Esophagus (tissue), 2 donors: ENCODE results near the gene SLC22A23. TPM values are rescaled to one million over a fixed set of nuclear protein-coding genes. Genes with fewer than 3 reads are reported as not detected.

Source experiments
- H3K27ac ChIP-seq, 2 donors: one replicate each; pipeline ENCODE4 v1.5.1; 2013; ENCODE audit warnings: low read depth in 2 of 2, mild to moderate bottlenecking in 2 of 2, inconsistent platforms in 1 of 2, low read length in 1 of 2, moderate library complexity in 1 of 2
- H3K27me3 ChIP-seq, 2 donors: one replicate each; pipeline ENCODE4 v1.6.1; 2013; ENCODE audit warnings: low read length in 2 of 2, control low read depth in 1 of 2, mild to moderate bottlenecking in 1 of 2; ENCODE audit not compliant: insufficient read depth in 2 of 2, control insufficient read depth in 1 of 2
- H3K36me3 ChIP-seq, 2 donors: one replicate each; pipeline ENCODE4 v1.6.1; 2013; ENCODE audit warnings: low read length in 1 of 2; ENCODE audit not compliant: control insufficient read depth in 2 of 2, insufficient read depth in 2 of 2
- H3K4me1 ChIP-seq, 2 donors: one replicate each; pipeline ENCODE4 v1.6.1; 2013; ENCODE audit warnings: low read length in 1 of 2; ENCODE audit not compliant: control insufficient read depth in 2 of 2, insufficient read depth in 2 of 2
- H3K4me3 ChIP-seq, 2 donors: one replicate each; pipeline ENCODE4 v1.5.1; 2013; ENCODE audit warnings: low read length in 2 of 2, mild to moderate bottlenecking in 2 of 2, low read depth in 1 of 2, moderate library complexity in 1 of 2
- H3K9me3 ChIP-seq, 2 donors: one replicate each; pipeline ENCODE4 v1.6.1; 2013; ENCODE audit warnings: mild to moderate bottlenecking in 2 of 2, low read depth in 1 of 2, low read length in 1 of 2, moderate library complexity in 1 of 2; ENCODE audit not compliant: control insufficient read depth in 2 of 2, insufficient read depth in 1 of 2
- WGBS, 2 donors: extraction: QIAGEN DNeasy Blood & Tissue Kit; methylation state at CpG; one replicate each; pipeline ENCODE4 v1.1.7; 2013; 5-methylcytosine and 5-hydroxymethylcytosine counted together
- polyA plus RNA-seq, 2 donors: library from polyadenylated mRNA; stranded (reverse); fragments of 200-250 nt; gene quantifications; one replicate each; pipeline ENCODE4 v1.2.3, GENCODE V29; 2013
- donor health status: healthy with polysubstance abuse.
- donor health status: Bipolar disorder and iron deficiency.

SLC22A23 gene
- polyA plus RNA-seq, 2 donors = 12.5 to 15.4 TPM

DNA sequence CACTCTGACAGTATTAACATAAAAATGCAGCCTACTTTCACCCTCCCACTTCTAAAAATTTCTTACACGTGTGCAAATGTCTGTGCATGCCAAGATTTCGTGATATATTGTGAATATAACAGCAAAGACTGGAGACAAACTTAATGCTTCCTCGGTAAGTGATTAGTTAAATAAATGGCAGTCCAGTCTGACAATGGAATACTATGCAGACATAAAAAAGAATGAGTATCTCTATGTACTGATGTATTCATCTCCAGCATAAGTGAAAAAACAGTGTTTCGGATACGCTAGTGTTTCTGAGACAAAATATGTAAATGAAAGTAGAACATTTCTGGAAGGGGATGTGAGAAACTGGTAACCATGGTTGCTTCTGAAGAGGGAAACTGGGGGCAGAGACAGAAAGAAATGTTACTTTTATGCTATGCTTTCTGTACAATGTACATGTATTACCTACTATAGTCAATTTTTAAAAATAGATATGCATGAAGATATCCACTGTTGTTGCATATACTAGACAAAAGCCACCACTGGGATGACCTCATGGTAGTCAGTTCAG, 7.0 kb downstream of the SLC22A23 start:
- Histone ChIP-seq H3K27ac (no peak overlapping the region), H3K4me1 (peaks cover 4 to 8% of the 10 kb centered on the region in 2 donors), H3K27me3 (no peaks in the 10 kb centered on the region), H3K4me3 (no peak overlapping the region), H3K9me3 (no peaks in the 10 kb centered on the region), H3K36me3 (no peaks in the 10 kb centered on the region)
- 89 to 92% methylated on average over 5 of the region's 5 CpGs for WGBS, 2 donors

- H3K27me3 ChIP-seq = no peaks in the 10 kb centered on the region
- 63 to 66% methylated on average over 2 of the region's 2 CpGs for WGBS, 2 donors
- H3K4me3 ChIP-seq = no peak overlapping the region
- no peaks in the 10 kb centered on the region for H3K9me3 ChIP-seq
- H3K36me3 ChIP-seq = no peaks in the 10 kb centered on the region
- peaks cover 4 to 12% of the 10 kb centered on the region in 2 donors for H3K4me1 ChIP-seq
- H3K27ac ChIP-seq = no peak overlapping the region
These were observed 7.5 kb downstream of the SLC22A23 start for GRCh38 chr6:3449321-3449720.

DNA sequence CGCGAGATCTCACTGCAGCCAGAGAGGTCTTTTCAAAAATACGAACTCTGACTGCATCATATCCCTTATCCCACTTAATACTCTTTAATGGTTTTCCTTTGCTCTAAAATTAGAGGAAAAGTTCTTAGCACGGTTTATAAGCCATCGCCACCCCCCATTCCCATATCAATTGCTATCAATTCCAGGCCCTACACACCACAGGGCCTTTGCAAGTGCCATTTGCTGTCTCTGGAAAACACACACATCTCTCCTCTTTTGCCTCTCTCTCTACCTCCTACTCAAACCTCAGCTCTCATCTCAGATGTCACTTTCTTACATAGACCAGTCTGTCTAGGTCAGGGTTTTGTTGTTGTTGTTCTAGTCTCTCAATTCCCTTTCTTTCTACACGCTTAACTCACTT, 9.8 kb downstream of the SLC22A23 start:
- no peak overlapping the region for H3K27ac ChIP-seq
- no peak overlapping the region for H3K4me3 ChIP-seq
- peaks cover 4 to 7% of the 10 kb centered on the region in 2 donors for H3K4me1 ChIP-seq
- WGBS, 2 donors = 91 to 92% methylated on average over 6 of the region's 6 CpGs
- no peaks in the 10 kb centered on the region for H3K36me3 ChIP-seq
- no peaks in the 10 kb centered on the region for H3K27me3 ChIP-seq
- no peaks in the 10 kb centered on the region for H3K9me3 ChIP-seq

GRCh38 chr6:3446184-3446583, 10.7 kb downstream of the SLC22A23 start:
- no peak overlapping the region for H3K27ac ChIP-seq
- no peaks in the 10 kb centered on the region for H3K27me3 ChIP-seq
- 97 to 98% methylated on average over 4 of the region's 4 CpGs for WGBS, 2 donors
- H3K36me3 ChIP-seq = no peaks in the 10 kb centered on the region
- no peak overlapping the region for H3K4me3 ChIP-seq
- H3K4me1 ChIP-seq = peaks cover 6 to 7% of the 10 kb centered on the region in 2 donors
- H3K9me3 ChIP-seq = no peaks in the 10 kb centered on the region

GRCh38 chr6:3444276-3445088, 12.4 kb downstream of the SLC22A23 start:
- Histone ChIP-seq H3K4me3 (no peak overlapping the region), H3K36me3 (no peaks in the 10 kb centered on the region), H3K9me3 (no peaks in the 10 kb centered on the region), H3K27me3 (no peaks in the 10 kb centered on the region), H3K4me1 (peaks cover 6 to 7% of the 10 kb centered on the region in 2 donors), H3K27ac (no peak overlapping the region)
- 79 to 81% methylated on average over 18 of the region's 18 CpGs for WGBS, 2 donors

GRCh38 chr6:3443221-3443515, 13.7 kb downstream of the SLC22A23 start:
- WGBS, 2 donors = 44 to 49% methylated on average over 3 of the region's 3 CpGs

DNA sequence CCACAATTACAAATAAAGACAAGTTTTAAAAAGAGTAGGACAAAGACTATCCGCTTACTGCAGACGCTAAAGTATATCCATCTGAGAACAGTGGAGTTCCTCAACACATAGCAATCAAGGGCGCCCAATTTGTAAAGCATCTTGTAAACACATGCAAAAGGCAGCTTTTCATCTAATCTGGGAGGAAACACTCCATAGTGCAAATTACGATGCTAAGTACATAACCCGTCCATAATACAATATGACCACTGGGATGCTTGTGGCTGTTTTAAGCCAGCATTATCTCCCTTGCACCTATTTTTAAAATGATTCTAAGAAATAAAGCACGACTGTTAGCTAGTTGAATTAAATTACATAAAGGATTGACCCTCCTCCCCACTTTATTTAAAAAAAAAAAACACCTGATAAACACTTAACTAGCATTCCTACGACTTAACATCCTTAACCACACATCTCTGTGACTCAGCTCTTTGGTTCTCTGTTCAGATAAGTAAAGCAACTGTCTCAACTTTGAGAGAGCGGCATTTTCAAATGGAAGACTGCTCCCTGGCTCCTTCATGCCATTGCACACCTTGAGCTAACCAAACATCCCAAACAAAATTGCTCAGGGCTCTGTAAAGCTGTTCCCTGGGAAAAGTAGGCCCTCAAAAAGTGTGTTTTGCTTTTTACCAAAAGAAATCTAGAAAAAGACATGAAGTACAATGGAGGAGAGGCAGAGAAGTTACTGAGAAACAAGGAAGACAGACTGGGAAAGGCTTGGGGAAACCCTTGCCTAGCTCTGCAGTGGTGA, 14.2 kb downstream of the SLC22A23 start:
- no peaks in the 10 kb centered on the region for H3K36me3 ChIP-seq
- H3K4me3 ChIP-seq = no peak overlapping the region
- H3K4me1 ChIP-seq = peaks cover 10 to 11% of the 10 kb centered on the region in 2 donors
- H3K27me3 ChIP-seq = no peaks in the 10 kb centered on the region
- 83 to 87% methylated on average over 8 of the region's 8 CpGs for WGBS, 2 donors
- H3K9me3 ChIP-seq = no peaks in the 10 kb centered on the region
- H3K27ac ChIP-seq = no peak overlapping the region

More at GRCh38 chr6:3443221-3443515, 13.7 kb downstream of the SLC22A23 start:
- Histone ChIP-seq H3K4me3 (no peak overlapping the region), H3K27me3 (no peaks in the 10 kb centered on the region), H3K36me3 (no peaks in the 10 kb centered on the region), H3K4me1 (peaks cover 7 to 8% of the 10 kb centered on the region in 2 donors), H3K9me3 (no peaks in the 10 kb centered on the region), H3K27ac (no peak overlapping the region)

GRCh38 chr6:3440911-3441310, 15.9 kb downstream of the SLC22A23 start:
- Histone ChIP-seq H3K4me3 (no peak overlapping the region), H3K4me1 (peaks cover 7% of the 10 kb centered on the region in 2 donors), H3K9me3 (no peaks in the 10 kb centered on the region), H3K36me3 (no peaks in the 10 kb centered on the region), H3K27me3 (no peaks in the 10 kb centered on the region), H3K27ac (no peak overlapping the region)
- 89 to 91% methylated on average over 5 of the region's 5 CpGs for WGBS, 2 donors

- no peak overlapping the region for H3K4me3 ChIP-seq
- H3K9me3 ChIP-seq = no peaks in the 10 kb centered on the region
- WGBS, 2 donors = 78 to 84% methylated on average over 4 of the region's 4 CpGs
- no peaks in the 10 kb centered on the region for H3K36me3 ChIP-seq
- peaks cover 7% of the 10 kb centered on the region in 2 donors for H3K4me1 ChIP-seq
- H3K27me3 ChIP-seq = no peaks in the 10 kb centered on the region
- H3K27ac ChIP-seq = no peak overlapping the region
These were observed 16.9 kb downstream of the SLC22A23 start for GRCh38 chr6:3439961-3440360.
